ENCODE data around the gene MTERF4. TPM values are rescaled to one million over a fixed set of nuclear protein-coding genes. Genes with fewer than 3 reads are reported as not detected.

The MTERF4 gene
- total RNA-seq, 1 donor, result 36.5 TPM

DNA sequence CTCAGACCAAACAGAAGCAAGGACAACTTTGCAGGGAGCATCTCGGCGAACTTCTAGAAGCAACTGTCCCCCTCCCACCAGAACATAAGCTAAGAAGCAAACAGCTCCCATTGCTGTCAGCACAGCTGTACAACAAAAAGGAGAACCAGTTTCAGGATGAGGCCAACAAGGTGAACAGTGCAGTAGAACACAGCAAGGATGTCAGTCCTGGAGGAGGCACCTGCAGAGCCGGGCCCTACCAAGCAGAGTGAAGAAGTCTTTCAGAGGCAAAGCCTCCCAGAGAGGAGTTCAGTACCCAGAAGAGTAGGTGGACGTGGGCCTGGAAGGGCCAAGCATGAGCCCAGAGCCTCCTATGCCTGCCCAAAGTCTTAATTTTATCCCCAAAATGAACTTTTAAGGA is 46.2 kb upstream of the MTERF4 start:
- peak overlapping the region; percentile 95 for H3K4me3 ChIP-seq (ENCODE audit: low read depth, low read length)

GRCh38 chr2:241147336-241147735 is 45.2 kb upstream of the MTERF4 start:
- no peak for TF ChIP-seq CTCF (IDR thresholded peaks at IDR 0.05; ENCODE audit: insufficient read depth, low read length)
- DNase-seq (ENCODE audit: low read depth), result no peak
- no peak overlapping the region for H3K4me3 ChIP-seq (ENCODE audit: low read depth, low read length)

More for the DNA sequence above, 46.2 kb upstream of the MTERF4 start:
- no peak for DNase-seq (ENCODE audit: low read depth)
- no peak for TF ChIP-seq CTCF (IDR thresholded peaks at IDR 0.05; ENCODE audit: insufficient read depth, low read length)

DNA sequence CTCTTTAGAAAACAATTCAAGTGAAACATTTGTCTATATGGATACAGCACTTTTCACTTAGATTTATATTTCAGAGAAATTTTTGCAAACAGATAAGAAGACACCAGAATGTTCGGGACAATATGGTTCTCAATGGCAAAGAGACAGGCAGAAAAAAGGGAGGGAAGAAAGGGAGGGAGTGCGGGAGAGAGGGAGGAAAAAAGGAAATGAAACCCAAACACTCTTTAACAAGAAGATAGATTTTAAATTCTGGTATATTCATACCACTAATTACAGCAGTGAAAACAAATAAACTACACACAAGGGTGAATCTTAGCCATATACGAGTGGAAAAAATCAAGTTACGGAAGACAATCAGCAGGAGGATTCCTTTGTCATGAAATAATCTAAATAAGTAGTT is 44.2 kb upstream of the MTERF4 start:
- no peak for DNase-seq (ENCODE audit: low read depth)
- TF ChIP-seq CTCF (IDR thresholded peaks at IDR 0.05; ENCODE audit: insufficient read depth, low read length), result no peak
- H3K4me3 ChIP-seq (ENCODE audit: low read depth, low read length), result no peak overlapping the region

GRCh38 chr2:241142593-241142992 is 40.5 kb upstream of the MTERF4 start:
- H3K4me3 ChIP-seq (ENCODE audit: low read depth, low read length), result no peak overlapping the region
- no peak for DNase-seq (ENCODE audit: low read depth)
- TF ChIP-seq CTCF (IDR thresholded peaks at IDR 0.05; ENCODE audit: insufficient read depth, low read length), result no peak

DNA sequence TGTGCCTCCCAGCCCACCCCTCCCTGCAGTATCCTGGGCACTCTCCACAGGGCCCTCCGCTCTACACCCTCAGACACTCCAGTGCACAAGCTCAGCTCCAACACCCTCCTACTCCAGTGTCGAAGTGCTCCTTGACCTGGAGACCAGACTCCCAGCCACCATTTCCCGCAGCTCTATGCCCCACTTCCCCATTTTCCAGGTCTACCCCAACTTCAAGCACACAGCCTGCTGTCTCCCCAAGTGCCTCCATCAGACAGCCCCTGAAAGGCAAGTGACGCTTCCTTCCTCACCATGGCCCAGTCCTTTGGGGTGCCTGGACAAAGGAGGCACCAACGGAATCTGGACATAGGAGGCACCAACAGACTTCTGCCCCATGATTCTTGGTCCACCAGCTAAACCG is 40.0 kb upstream of the MTERF4 start:
- no peak for DNase-seq (ENCODE audit: low read depth)
- no peak for TF ChIP-seq CTCF (IDR thresholded peaks at IDR 0.05; ENCODE audit: insufficient read depth, low read length)
- H3K4me3 ChIP-seq (ENCODE audit: low read depth, low read length), result no peak overlapping the region

DNA sequence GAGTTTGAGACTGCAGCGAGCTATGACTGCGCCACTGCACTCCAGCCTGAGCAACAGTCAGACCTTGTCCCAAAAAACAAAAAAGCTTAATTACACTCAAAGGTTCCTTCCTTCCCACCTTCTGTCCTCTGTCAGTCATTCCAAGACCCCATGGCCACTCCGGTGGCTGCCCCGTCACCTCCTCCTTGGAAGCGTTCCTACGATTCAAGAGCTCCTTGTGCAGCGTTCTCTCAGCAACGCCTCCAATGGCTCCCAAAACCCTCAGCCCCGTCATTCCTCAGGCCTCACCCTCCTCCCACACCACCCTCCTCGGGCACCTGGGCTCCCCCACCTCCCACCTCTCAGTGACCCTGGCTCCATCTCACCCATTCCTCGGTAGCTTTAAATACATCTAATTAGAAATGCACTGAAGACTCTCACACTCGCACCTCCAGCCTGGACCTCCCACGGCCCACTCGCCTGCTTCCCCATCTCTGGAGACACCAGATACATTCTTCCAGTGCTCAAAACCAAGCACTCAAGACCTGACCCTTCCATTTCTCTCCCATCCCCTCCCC is 39.2 kb upstream of the MTERF4 start:
- TF ChIP-seq CTCF (IDR thresholded peaks at IDR 0.05; ENCODE audit: insufficient read depth, low read length), result no peak
- DNase-seq (ENCODE audit: low read depth), result no peak
- H3K4me3 ChIP-seq (ENCODE audit: low read depth, low read length), result no peak overlapping the region

- no peak for TF ChIP-seq CTCF (IDR thresholded peaks at IDR 0.05; ENCODE audit: insufficient read depth, low read length)
- H3K4me3 ChIP-seq (ENCODE audit: low read depth, low read length), result no peak overlapping the region
- DNase-seq (ENCODE audit: low read depth), result no peak
Measured at GRCh38 chr2:241140445-241140840, 38.4 kb upstream of the MTERF4 start.
